ENCODE measurements around the gene DENND4A. TPM values are rescaled to one million over a fixed set of nuclear protein-coding genes. Genes with fewer than 3 reads are reported as not detected.

The DENND4A gene
- total RNA-seq, 3 donors from 2014 or later (not counting 1 experiment from before 2014, with no cell fraction given) = 65.8 to 84.6 (median 66.1) TPM

DNA sequence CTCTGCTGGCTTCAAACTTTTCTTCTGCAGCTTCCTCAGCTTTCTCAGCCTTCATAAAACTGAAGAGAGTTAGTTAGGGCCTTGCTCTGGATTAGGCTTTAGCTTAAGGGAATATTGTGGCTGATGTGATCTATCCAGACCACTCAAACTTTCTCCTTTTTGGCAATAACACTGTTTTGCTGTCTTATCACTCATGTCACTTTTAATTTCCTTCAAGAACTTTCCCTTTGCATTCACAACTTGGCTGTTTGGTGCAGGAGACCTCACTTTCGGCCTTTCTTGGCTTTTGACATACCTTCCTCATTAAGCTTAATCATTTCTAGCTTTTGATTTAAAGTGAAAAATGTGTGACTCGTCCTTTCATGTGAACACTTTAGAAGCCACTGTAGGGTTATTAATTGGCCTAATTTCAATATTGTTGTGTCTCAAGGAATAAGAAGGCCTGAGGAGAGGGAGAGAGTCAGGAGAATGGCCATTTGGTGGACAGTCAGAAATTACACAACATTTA, 109.6 kb downstream of the DENND4A start:
- Histone ChIP-seq H3K9me3 (ENCODE audit: control insufficient read depth, insufficient read depth, low read length) (no peaks in the 10 kb centered on the region), H3K27ac (ENCODE audit: low read length) (no peak overlapping the region), H3K4me1 (ENCODE audit: control insufficient read depth, insufficient read depth, low read length) (no peaks in the 10 kb centered on the region), H3K4me3 (ENCODE audit: low read length) (no peak overlapping the region), H3K27me3 (ENCODE audit: control insufficient read depth, insufficient read depth, low read length) (no peaks in the 10 kb centered on the region), H3K36me3 (ENCODE audit: control insufficient read depth, insufficient read depth, low read length) (peaks cover 4% of the 10 kb centered on the region)
- Mint-ChIP-seq H3K4me1 (no peaks in the 10 kb centered on the region), H3K36me3 (peaks cover under 1% of the 10 kb centered on the region), H3K9me3 (no peaks in the 10 kb centered on the region), H3K4me3 (no peak overlapping the region), H3K27me3 (ENCODE audit: low read depth in 2 of 2) (no peaks in the 10 kb centered on the region), H3K27ac (no peak overlapping the region)
- ATAC-seq (no peak), DNase-seq (no peak)
- TF ChIP-seq, protein P1, sequence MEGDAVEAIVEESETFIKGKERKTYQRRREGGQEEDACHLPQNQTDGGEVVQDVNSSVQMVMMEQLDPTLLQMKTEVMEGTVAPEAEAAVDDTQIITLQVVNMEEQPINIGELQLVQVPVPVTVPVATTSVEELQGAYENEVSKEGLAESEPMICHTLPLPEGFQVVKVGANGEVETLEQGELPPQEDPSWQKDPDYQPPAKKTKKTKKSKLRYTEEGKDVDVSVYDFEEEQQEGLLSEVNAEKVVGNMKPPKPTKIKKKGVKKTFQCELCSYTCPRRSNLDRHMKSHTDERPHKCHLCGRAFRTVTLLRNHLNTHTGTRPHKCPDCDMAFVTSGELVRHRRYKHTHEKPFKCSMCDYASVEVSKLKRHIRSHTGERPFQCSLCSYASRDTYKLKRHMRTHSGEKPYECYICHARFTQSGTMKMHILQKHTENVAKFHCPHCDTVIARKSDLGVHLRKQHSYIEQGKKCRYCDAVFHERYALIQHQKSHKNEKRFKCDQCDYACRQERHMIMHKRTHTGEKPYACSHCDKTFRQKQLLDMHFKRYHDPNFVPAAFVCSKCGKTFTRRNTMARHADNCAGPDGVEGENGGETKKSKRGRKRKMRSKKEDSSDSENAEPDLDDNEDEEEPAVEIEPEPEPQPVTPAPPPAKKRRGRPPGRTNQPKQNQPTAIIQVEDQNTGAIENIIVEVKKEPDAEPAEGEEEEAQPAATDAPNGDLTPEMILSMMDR (IDR thresholded peaks at IDR 0.05) = no peak
- 60% methylated on average over 1 of the region's 2 CpGs for WGBS (ENCODE audit: insufficient coverage)
- intact Hi-C loops (cut with micrococcal nuclease) = no loop called here

DNA sequence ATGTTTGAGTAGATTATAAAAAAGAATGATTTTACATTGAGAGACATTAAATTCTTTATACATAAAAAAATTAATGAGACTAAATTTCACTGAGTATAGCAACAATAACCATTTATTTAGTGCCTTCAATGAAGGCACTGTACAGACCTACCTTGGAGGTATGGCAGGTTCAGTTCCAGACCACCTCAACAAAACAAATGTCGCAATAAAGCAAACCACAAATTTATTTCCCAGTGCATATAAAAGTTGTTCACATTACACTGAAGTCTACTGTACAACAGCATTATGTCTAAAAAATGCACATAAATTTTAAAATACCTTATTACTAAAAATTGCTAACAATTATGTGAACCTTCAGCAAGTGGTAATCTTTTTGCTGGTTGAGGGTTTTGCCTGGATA, 111.5 kb downstream of the DENND4A start:
- Histone ChIP-seq H3K4me1 (ENCODE audit: control insufficient read depth, insufficient read depth, low read length) (no peaks in the 10 kb centered on the region), H3K9me3 (ENCODE audit: control insufficient read depth, insufficient read depth, low read length) (no peaks in the 10 kb centered on the region), H3K36me3 (ENCODE audit: control insufficient read depth, insufficient read depth, low read length) (peaks cover 4% of the 10 kb centered on the region), H3K4me3 (ENCODE audit: low read length) (no peak overlapping the region), H3K27ac (ENCODE audit: low read length) (no peak overlapping the region), H3K27me3 (ENCODE audit: control insufficient read depth, insufficient read depth, low read length) (no peaks in the 10 kb centered on the region)
- H3K9me3 Mint-ChIP-seq = no peaks in the 10 kb centered on the region
- TF ChIP-seq, protein P1 (IDR thresholded peaks at IDR 0.05) = no peak
- H3K4me3 Mint-ChIP-seq = no peak overlapping the region
- H3K27me3 Mint-ChIP-seq (ENCODE audit: low read depth in 2 of 2) = no peaks in the 10 kb centered on the region
- intact Hi-C loops (cut with micrococcal nuclease) = no loop called here
- WGBS (ENCODE audit: insufficient coverage) = 100% methylated on average over 1 of the region's 1 CpG
- no peak overlapping the region for H3K27ac Mint-ChIP-seq
- H3K36me3 Mint-ChIP-seq = no peaks in the 10 kb centered on the region
- no peak for DNase-seq
- H3K4me1 Mint-ChIP-seq = no peaks in the 10 kb centered on the region
- ATAC-seq = no peak

DNA sequence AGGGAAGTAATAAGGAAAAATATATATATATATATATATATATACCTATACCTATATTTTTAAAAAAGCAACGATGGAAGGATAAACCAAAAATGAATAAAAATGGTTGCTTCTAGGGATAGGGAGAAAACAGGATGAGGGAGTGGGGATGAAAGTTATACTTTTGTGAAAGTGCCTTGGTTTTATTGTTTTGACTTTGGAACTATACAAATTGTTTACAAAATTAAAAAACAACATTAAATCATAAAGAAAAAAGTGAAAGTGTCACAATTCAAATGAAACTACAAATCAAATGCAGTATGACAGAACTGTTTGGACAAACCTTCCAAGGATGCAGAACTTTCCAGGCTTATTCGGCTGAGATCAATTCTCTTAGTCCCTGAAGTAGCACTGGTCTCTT, 116.0 kb downstream of the DENND4A start:
- peaks cover 35% of the 10 kb centered on the region for H3K36me3 ChIP-seq (ENCODE audit: control insufficient read depth, insufficient read depth, low read length)
- H3K27me3 Mint-ChIP-seq (ENCODE audit: low read depth in 2 of 2) = no peaks in the 10 kb centered on the region
- intact Hi-C loops (cut with micrococcal nuclease) = no loop called here
- no peaks in the 10 kb centered on the region for H3K36me3 Mint-ChIP-seq
- DNase-seq = no peak
- TF ChIP-seq, protein P1 (IDR thresholded peaks at IDR 0.05) = no peak
- no peaks in the 10 kb centered on the region for H3K27me3 ChIP-seq (ENCODE audit: control insufficient read depth, insufficient read depth, low read length)
- no peak overlapping the region for H3K27ac ChIP-seq (ENCODE audit: low read length)
- no peak for ATAC-seq
- no peaks in the 10 kb centered on the region for H3K9me3 Mint-ChIP-seq
- H3K4me3 ChIP-seq (ENCODE audit: low read length) = no peak overlapping the region
- H3K4me1 ChIP-seq (ENCODE audit: control insufficient read depth, insufficient read depth, low read length) = no peaks in the 10 kb centered on the region
- no peak overlapping the region for H3K27ac Mint-ChIP-seq
- H3K9me3 ChIP-seq (ENCODE audit: control insufficient read depth, insufficient read depth, low read length) = no peaks in the 10 kb centered on the region
- H3K4me3 Mint-ChIP-seq = no peak overlapping the region
- 100% methylated on average over 2 of the region's 2 CpGs for WGBS (ENCODE audit: insufficient coverage)
- H3K4me1 Mint-ChIP-seq = no peaks in the 10 kb centered on the region

DNA sequence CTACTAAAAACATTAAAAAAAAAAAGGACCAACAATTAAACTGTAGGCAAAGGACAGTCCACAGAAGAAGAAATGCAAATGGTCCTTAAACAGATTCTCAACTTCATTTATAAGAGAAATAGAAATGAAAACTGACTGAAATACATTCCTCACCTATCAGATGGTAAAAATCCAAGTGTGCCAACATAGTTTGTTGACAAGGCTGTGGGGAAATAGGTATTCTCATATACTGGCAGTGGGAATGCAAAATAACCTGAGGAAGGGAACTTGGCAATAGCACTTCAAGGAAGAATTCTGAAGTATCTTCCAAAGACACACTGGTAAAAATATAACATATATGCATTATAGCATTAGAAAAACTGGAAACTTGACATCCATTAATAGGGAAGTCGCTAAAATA, 116.5 kb downstream of the DENND4A start:
- ATAC-seq (no peak), DNase-seq (no peak)
- Histone ChIP-seq H3K4me3 (ENCODE audit: low read length) (no peak overlapping the region), H3K4me1 (ENCODE audit: control insufficient read depth, insufficient read depth, low read length) (no peaks in the 10 kb centered on the region), H3K27me3 (ENCODE audit: control insufficient read depth, insufficient read depth, low read length) (no peaks in the 10 kb centered on the region), H3K9me3 (ENCODE audit: control insufficient read depth, insufficient read depth, low read length) (no peaks in the 10 kb centered on the region), H3K27ac (ENCODE audit: low read length) (no peak overlapping the region), H3K36me3 (ENCODE audit: control insufficient read depth, insufficient read depth, low read length) (peaks cover 38% of the 10 kb centered on the region)
- H3K4me3 Mint-ChIP-seq = no peak overlapping the region
- intact Hi-C loops (cut with micrococcal nuclease) = no loop called here
- no CpG with 5 or more reads among the region's 1 CpG for WGBS (ENCODE audit: insufficient coverage)
- no peaks in the 10 kb centered on the region for H3K36me3 Mint-ChIP-seq
- TF ChIP-seq, protein P1 (IDR thresholded peaks at IDR 0.05) = no peak
- no peaks in the 10 kb centered on the region for H3K9me3 Mint-ChIP-seq
- H3K27me3 Mint-ChIP-seq (ENCODE audit: low read depth in 2 of 2) = no peaks in the 10 kb centered on the region
- H3K4me1 Mint-ChIP-seq = no peaks in the 10 kb centered on the region
- H3K27ac Mint-ChIP-seq = no peak overlapping the region
